ENCODE measurements around the gene SNAP47.

DNA sequence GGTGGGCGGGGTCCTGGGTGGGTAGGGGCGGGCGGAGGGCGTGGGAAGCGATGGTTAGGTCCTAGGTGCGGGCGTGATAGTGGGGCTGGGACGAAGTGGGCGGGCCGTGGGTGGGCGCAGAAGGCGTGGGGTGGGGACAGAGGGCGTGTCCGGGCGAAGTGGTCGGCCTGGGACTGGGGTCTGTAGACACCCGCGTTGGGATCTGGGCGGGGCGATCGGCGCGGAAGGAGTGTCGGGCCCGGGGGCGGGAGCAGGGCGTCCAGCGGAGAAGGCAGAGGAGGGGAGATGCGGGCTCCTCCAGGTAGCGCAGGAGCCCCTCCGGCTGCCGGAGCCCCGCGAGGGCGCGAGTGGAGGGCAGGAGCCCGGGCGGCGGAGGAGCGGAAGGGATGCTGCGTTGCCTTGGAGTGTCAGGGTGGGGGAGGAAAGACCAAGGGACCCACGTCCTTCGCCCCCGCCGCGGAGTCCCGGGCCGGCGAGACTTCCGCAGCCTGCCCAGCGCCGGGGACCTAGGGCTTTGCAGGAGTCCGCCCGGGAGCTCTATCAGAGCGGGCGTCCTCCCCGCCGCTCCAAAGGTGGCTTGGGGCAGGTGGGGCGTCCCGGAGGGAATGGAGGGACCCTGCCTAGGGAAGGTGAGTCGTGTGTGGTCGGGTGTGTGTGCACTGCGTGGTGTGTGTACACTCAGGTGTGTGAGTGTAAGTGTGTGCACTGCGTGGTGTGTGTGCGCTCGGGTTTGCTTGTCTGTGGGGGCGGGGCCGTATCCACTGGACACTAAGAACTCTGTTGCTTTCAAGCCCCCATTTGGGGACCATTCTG, 53.2 kb downstream of the SNAP47 start:
- TF ChIP-seq CTCF (IDR thresholded peaks at IDR 0.05) (no peak), POLR2A (IDR thresholded peaks at IDR 0.05) (peak in 3 of 4 donors; percentile 17 to 74 (median 43))

Measured in esophagus squamous epithelium (tissue), 4 donors.